SKM-1 treated with dmso at 0.1 percent for 144 hours (cell line): ENCODE results near the gene VTI1A.
"Not testable (repeated sequence)": the region's sequence is repeated elsewhere in the genome, so short reads cannot be mapped to it uniquely, and the experiment has no call there.

Experiments used
- DNase-seq: peaks from one replicate; lab custom pipeline; 2025; ENCODE audit not compliant: unreplicated experiment; lab: John Stamatoyannopoulos, UW

VTI1A gene

GRCh38 chr10:112848868-112849430, 401.9 kb downstream of the VTI1A start:
- DNase-seq = no peak

GRCh38 chr10:112849546-112849945, 402.5 kb downstream of the VTI1A start:
- DNase-seq = no peak

GRCh38 chr10:112851181-112851580, 404.2 kb downstream of the VTI1A start:
- no peak for DNase-seq

- no peak for DNase-seq
These were observed 404.7 kb downstream of the VTI1A start for GRCh38 chr10:112851588-112852211.

- peak; percentile 89 for DNase-seq
These were observed 405.3 kb downstream of the VTI1A start for GRCh38 chr10:112852306-112852705.

- no peak for DNase-seq
These were observed 408.1 kb downstream of the VTI1A start for GRCh38 chr10:112855134-112855533.

- DNase-seq = no peak
These were observed 410.5 kb downstream of the VTI1A start for GRCh38 chr10:112857493-112857892.

- no peak for DNase-seq
These were observed 412.1 kb downstream of the VTI1A start for GRCh38 chr10:112858986-112859651.

GRCh38 chr10:112859793-112860192, 412.8 kb downstream of the VTI1A start:
- no peak for DNase-seq

GRCh38 chr10:112863461-112863860, 416.4 kb downstream of the VTI1A start:
- DNase-seq = not testable (repeated sequence)
